ENCODE data around the gene KCNC3. TPM values are rescaled to one million over a fixed set of nuclear protein-coding genes. Genes with fewer than 3 reads are reported as not detected.

Gene KCNC3
- total RNA-seq, 3 donors from 2014 or later (not counting 1 experiment from before 2014, with no cell fraction given) = 0.57 to 3.2 (median 0.68) TPM

DNA sequence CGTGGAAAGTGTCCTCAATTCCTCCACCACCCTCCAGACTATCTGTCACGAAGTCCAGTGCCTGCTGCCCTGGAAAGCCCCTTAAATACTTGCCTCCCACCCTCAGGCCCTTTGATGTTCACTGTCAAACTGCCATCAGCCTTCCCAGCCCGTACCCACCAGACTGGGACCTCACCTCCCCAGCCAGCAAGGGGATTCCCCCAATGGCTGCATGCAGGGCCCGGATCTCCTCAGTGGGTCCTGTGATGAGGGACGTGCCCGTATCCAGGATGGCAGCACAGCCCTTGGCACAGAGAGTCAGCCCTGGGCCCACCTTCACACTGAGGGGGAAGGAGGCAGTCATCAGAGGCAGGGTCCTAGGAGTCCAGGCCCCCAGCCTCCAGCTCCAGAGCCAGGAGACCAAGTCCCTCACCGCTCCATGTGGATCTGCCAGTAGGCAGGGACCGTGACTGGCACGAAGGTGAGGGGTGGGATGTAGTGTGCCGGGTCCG is 30.2 kb upstream of the KCNC3 start:
- DNase-seq (peak in 1 of 2 donors; percentile 43), ATAC-seq (no peak)
- no peak for TF ChIP-seq CTCF (IDR thresholded peaks at IDR 0.05)
- Mint-ChIP-seq H3K4me1 (peaks cover 36 to 56% of the 10 kb centered on the region in 2 donors), H3K27ac (peak overlapping the region; percentile 97 to 99), H3K9me3 (no peaks in the 10 kb centered on the region), H3K4me3 (peak overlapping the region; percentile 95), H3K36me3 (no peaks in the 10 kb centered on the region), H3K27me3 (ENCODE audit: low read depth in 2 of 2) (no peaks in the 10 kb centered on the region)
- H3K27ac ChIP-seq (ENCODE audit: low read length) = no peak overlapping the region
- WGBS (ENCODE audit: insufficient coverage) = 90% methylated on average over 11 of the region's 11 CpGs
- no peaks in the 10 kb centered on the region for H3K9me3 ChIP-seq (ENCODE audit: control insufficient read depth, insufficient read depth, low read length)
- peaks cover 43% of the 10 kb centered on the region for H3K4me1 ChIP-seq (ENCODE audit: control insufficient read depth, insufficient read depth, low read length)
- intact Hi-C loops (cut with micrococcal nuclease) = loop anchor here (5.0 kb wide), 2 partner anchors 118 to 198 kb away; partner anchors contain the start of genes EMC10 and GARIN5A
- no peaks in the 10 kb centered on the region for H3K36me3 ChIP-seq (ENCODE audit: control insufficient read depth, insufficient read depth, low read length)
- H3K27me3 ChIP-seq (ENCODE audit: control insufficient read depth, insufficient read depth, low read length) = no peaks in the 10 kb centered on the region
- no peak overlapping the region for H3K4me3 ChIP-seq (ENCODE audit: low read length)

DNA sequence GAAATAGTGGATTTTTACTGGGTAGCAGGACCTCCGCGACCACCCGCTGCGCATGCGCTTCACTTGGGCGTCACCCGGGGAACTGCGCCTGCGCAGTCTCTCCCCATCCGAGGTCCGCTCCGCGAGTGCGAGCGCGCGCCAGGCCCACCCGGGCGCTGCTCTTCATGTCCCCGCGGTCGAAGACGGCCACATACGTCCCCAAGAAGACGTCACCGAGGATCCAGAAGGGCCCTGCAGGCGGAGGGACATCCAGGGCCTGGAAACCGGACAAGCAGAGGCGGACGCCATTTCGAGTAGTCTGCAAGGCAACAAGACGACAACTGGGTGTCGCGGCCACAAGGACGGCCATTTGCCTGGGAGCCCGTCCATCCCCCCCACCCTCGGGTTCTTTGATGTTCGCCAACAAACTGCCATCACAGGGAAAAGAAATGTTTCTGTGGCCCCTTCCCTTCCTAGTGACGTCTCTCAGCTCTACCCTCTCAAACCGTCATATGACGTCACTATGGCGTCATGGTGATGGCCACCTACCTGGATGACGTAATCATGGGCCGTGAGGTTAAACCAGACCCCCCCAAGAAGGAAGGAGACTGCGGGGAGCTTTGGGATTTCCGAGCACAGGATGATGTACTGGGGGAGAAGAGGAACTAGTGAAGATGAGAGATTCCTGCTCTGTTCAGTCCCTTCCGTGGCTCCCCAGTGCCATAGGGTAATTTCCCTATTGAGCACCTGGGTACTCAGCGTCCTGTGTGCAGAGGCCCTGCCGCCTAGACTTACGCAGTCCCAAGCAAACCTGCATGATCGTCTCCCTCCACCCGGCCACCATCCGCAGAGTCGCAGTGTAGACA is 29.5 kb upstream of the KCNC3 start:
- H3K27ac ChIP-seq (ENCODE audit: low read length) = peak overlapping the region; percentile 95
- Mint-ChIP-seq H3K4me3 (peak overlapping the region; percentile 95), H3K4me1 (peaks cover 36 to 54% of the 10 kb centered on the region in 2 donors), H3K9me3 (no peaks in the 10 kb centered on the region), H3K36me3 (no peaks in the 10 kb centered on the region), H3K27me3 (ENCODE audit: low read depth in 2 of 2) (no peaks in the 10 kb centered on the region), H3K27ac (peak overlapping the region; percentile 97 to 99)
- ATAC-seq (peak; percentile 21 to 52 (median 46)), DNase-seq (peak; percentile 78 to 91)
- peak overlapping the region; percentile 65 for H3K4me3 ChIP-seq (ENCODE audit: low read length)
- intact Hi-C loops (cut with micrococcal nuclease) = loop anchor here (5.0 kb wide), 2 partner anchors 119 to 199 kb away; partner anchors contain the start of genes EMC10 and GARIN5A
- no peaks in the 10 kb centered on the region for H3K27me3 ChIP-seq (ENCODE audit: control insufficient read depth, insufficient read depth, low read length)
- no peaks in the 10 kb centered on the region for H3K36me3 ChIP-seq (ENCODE audit: control insufficient read depth, insufficient read depth, low read length)
- 36% methylated on average over 54 of the region's 54 CpGs for WGBS (ENCODE audit: insufficient coverage)
- H3K9me3 ChIP-seq (ENCODE audit: control insufficient read depth, insufficient read depth, low read length) = no peaks in the 10 kb centered on the region
- no peak for TF ChIP-seq CTCF (IDR thresholded peaks at IDR 0.05)
- peaks cover 36% of the 10 kb centered on the region for H3K4me1 ChIP-seq (ENCODE audit: control insufficient read depth, insufficient read depth, low read length)

DNA sequence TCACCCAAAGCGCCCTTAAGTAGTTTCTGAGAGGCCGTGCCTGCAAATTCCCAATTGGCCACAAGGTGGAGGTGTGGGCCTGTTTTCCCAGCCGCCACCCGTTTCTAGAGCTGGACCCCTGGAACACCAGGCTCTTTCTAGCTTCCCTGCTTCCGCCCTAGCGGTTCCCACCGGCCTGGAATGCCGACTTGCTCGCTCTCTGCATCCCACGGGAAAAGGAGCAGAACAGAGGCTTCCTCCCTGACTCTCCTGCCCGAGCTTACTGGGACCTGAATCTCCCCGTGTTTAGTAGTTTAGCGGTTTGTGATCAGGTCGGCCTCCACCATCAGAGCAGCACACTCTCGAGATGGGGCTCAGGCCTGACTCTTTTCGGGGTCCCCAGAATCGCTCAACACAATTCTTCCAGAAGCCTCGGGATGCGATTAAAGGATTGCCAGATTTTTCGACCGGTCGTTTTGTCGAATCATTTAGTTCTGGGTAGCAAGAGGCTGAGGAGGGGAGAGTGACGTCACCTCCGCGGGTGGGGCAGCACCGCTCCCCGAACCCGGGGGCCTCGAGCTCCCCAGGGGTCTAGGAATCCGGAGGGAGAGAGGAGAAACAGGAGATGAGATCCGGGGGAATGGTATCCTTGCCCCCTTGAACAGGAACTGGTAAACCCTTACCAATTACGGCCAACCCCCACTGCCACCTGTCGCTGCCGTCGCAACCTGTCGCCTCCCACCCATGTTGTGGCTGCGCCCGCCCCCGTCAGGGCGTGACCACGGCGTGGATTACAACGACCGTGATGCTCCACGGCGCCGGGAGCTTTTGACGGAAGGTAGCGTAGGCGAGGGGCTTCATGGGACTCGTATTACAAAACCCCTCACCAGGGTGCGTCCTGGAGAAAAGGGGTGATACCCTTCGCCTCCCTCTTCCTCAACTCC is 28.3 kb upstream of the KCNC3 start:
- Mint-ChIP-seq H3K4me3 (peak overlapping the region; percentile 95), H3K36me3 (no peaks in the 10 kb centered on the region), H3K9me3 (no peaks in the 10 kb centered on the region), H3K4me1 (peaks cover 31 to 46% of the 10 kb centered on the region in 2 donors), H3K27ac (peak overlapping the region; percentile 97 to 99), H3K27me3 (ENCODE audit: low read depth in 2 of 2) (no peaks in the 10 kb centered on the region)
- no peaks in the 10 kb centered on the region for H3K9me3 ChIP-seq (ENCODE audit: control insufficient read depth, insufficient read depth, low read length)
- no peaks in the 10 kb centered on the region for H3K27me3 ChIP-seq (ENCODE audit: control insufficient read depth, insufficient read depth, low read length)
- peak; percentile 88 for TF ChIP-seq CTCF (IDR thresholded peaks at IDR 0.05)
- 11% methylated on average over 52 of the region's 54 CpGs for WGBS (ENCODE audit: insufficient coverage)
- ATAC-seq (peak; percentile 81 to 91 (median 85)), DNase-seq (peak; percentile 84 to 93)
- peak overlapping the region; percentile 95 for H3K27ac ChIP-seq (ENCODE audit: low read length)
- peaks cover 31% of the 10 kb centered on the region for H3K4me1 ChIP-seq (ENCODE audit: control insufficient read depth, insufficient read depth, low read length)
- intact Hi-C loops (cut with micrococcal nuclease) = loop anchor here (1.0 to 5.0 kb wide), 5 partner anchors 57 to 425 kb away; partner anchors contain the start of genes EMC10 and GARIN5A
- H3K4me3 ChIP-seq (ENCODE audit: low read length) = peak overlapping the region; percentile 65
- H3K36me3 ChIP-seq (ENCODE audit: control insufficient read depth, insufficient read depth, low read length) = no peaks in the 10 kb centered on the region
